Choroid plexus epithelial cell (primary cell): ENCODE results near the gene FPR2.
A peak's percentile ranks its signal among the peaks of the same experiment; 100 is the strongest.

Experiments used
- DNase-seq: peaks from one replicate; pipeline ENCODE4 v3.0.0-alpha.2; 2010; ENCODE audit warnings: low read depth
- H3K4me3 ChIP-seq: 2 replicates; pipeline ENCODE4 v1.5.1; 2011; ENCODE audit warnings: low read depth, mild to moderate bottlenecking, control low read depth, low read length, moderate library complexity
- CTCF ChIP-seq: conservative IDR thresholded peaks from 2 replicates; pipeline ENCODE4 v1.5.1; 2011; ENCODE audit warnings: low read depth, mild to moderate bottlenecking, control low read depth, inconsistent platforms, low read length, moderate library complexity

FPR2 gene

GRCh38 chr19:51716925-51717324 lies 44.1 kb upstream of the FPR2 start:
- H3K4me3 ChIP-seq: no peak overlapping the region
- no peak for TF ChIP-seq CTCF
- DNase-seq: no peak

GRCh38 chr19:51719251-51719988 lies 41.6 kb upstream of the FPR2 start:
- TF ChIP-seq CTCF: no peak
- peak overlapping the region; percentile 61 for H3K4me3 ChIP-seq
- no peak for DNase-seq

GRCh38 chr19:51721905-51722304 lies 39.1 kb upstream of the FPR2 start:
- TF ChIP-seq CTCF: no peak
- peak overlapping the region; percentile 39 for H3K4me3 ChIP-seq
- DNase-seq: no peak

- peak overlapping the region; percentile 39 for H3K4me3 ChIP-seq
- no peak for TF ChIP-seq CTCF
- no peak for DNase-seq
Measured at GRCh38 chr19:51722492-51722891, 38.5 kb upstream of the FPR2 start.

GRCh38 chr19:51724543-51724942 lies 36.4 kb upstream of the FPR2 start:
- no peak for DNase-seq

GRCh38 chr19:51726049-51726448 lies 34.9 kb upstream of the FPR2 start:
- TF ChIP-seq CTCF: no peak
- DNase-seq: peak; percentile 98
- H3K4me3 ChIP-seq: no peak overlapping the region

More at GRCh38 chr19:51724543-51724942, 36.4 kb upstream of the FPR2 start:
- H3K4me3 ChIP-seq: no peak overlapping the region
- no peak for TF ChIP-seq CTCF

- no peak overlapping the region for H3K4me3 ChIP-seq
- peak; percentile 69 for DNase-seq
- TF ChIP-seq CTCF: no peak
Measured at GRCh38 chr19:51727349-51727880, 33.6 kb upstream of the FPR2 start.
